Peyer's patch (tissue), 4 donors: ENCODE results near the gene PPFIBP1. TPM values are rescaled to one million over a fixed set of nuclear protein-coding genes. Genes with fewer than 3 reads are reported as not detected.
"Not testable (repeated sequence)": the region's sequence is repeated elsewhere in the genome, so short reads cannot be mapped to it uniquely, and the experiment has no call there.

Source experiments
- DNase-seq, 3 donors: peaks; one replicate each; pipeline ENCODE4 v3.0.0-alpha.2; 2017 to 2019
- H3K27ac ChIP-seq, 4 donors: fragments of 200-600 bp; sonication (generic); one replicate each; pipeline ENCODE4 v1.5.1; 2016 to 2019
- H3K27me3 ChIP-seq, 2 donors: fragments of 200-600 bp; sonication (generic); one replicate each; pipeline ENCODE4 v1.5.1; 2019
- H3K36me3 ChIP-seq, 3 donors: fragments of 200-600 bp; sonication (generic); one replicate each; pipeline ENCODE4 v1.5.1; 2016 to 2019
- H3K4me1 ChIP-seq, 4 donors: fragments of 200-600 bp; sonication (generic); one replicate each; pipeline ENCODE4 v1.5.1; 2016 to 2019
- H3K4me3 ChIP-seq, 4 donors: fragments of 200-600 bp; sonication (generic); 1 replicate in 3 of 4; 2 replicates in 1 of 4; pipeline ENCODE4 v1.5.1; 2016 to 2019; ENCODE audit warnings: mild to moderate bottlenecking in 1 of 4
- H3K9me3 ChIP-seq, 4 donors: fragments of 200-600 bp; sonication (generic); one replicate each; pipeline ENCODE4 v1.5.1; 2016 to 2019; ENCODE audit warnings: mild to moderate bottlenecking in 1 of 4
- CTCF ChIP-seq, 6 experiments: fragments of 450-650 bp in 4 of 6; fragments of 200-600 bp in 2 of 6; sonication (generic) in 1 of 6; IDR thresholded peaks; one replicate each; pipeline ENCODE4 v1.5.1; 2017 to 2019; ENCODE audit warnings: antibody characterized with exemption in 6 of 6, mild to moderate bottlenecking in 3 of 6, moderate library complexity in 1 of 6
- POLR2A ChIP-seq, 2 donors: fragments of 450-650 bp; IDR thresholded peaks; one replicate each; pipeline ENCODE4 v1.5.1; 2017; ENCODE audit warnings: antibody characterized with exemption in 2 of 2, mild to moderate bottlenecking in 2 of 2, moderate library complexity in 2 of 2
- total RNA-seq, 4 donors: library from RNA; depleted of rRNA; stranded (reverse); fragments of >200 nt; gene quantifications; one replicate each; pipeline ENCODE4 v1.1.0, GENCODE V29; 2016

PPFIBP1 gene
- total RNA-seq, 4 donors from 2014 or later: 37.5 to 171 (median 48.1) TPM

- DNase-seq: no peak
Observed at GRCh38 chr12:27535318-27535717, 11.3 kb downstream of the PPFIBP1 start.

GRCh38 chr12:27537855-27538675, 14.1 kb downstream of the PPFIBP1 start:
- no peak for TF ChIP-seq CTCF (IDR thresholded peaks at IDR 0.05)
- Histone ChIP-seq H3K36me3 (peaks cover 0 to 2% (median 0%) of the 10 kb centered on the region in 3 donors), H3K9me3 (no peaks in the 10 kb centered on the region), H3K27ac (no peak overlapping the region), H3K4me1 (peaks cover 0 to 19% (median 10%) of the 10 kb centered on the region in 4 donors), H3K27me3 (no peaks in the 10 kb centered on the region), H3K4me3 (no peak overlapping the region)
- DNase-seq: no peak

More at GRCh38 chr12:27535318-27535717, 11.3 kb downstream of the PPFIBP1 start:
- H3K27ac ChIP-seq: no peak overlapping the region
- no peaks in the 10 kb centered on the region for H3K27me3 ChIP-seq
- H3K4me1 ChIP-seq: peaks cover 0 to 19% (median 10%) of the 10 kb centered on the region in 4 donors
- H3K36me3 ChIP-seq: peaks cover 0 to 2% (median 0%) of the 10 kb centered on the region in 3 donors
- TF ChIP-seq POLR2A (IDR thresholded peaks at IDR 0.05): no peak
- no peak for TF ChIP-seq CTCF (IDR thresholded peaks at IDR 0.05)
- H3K9me3 ChIP-seq: no peaks in the 10 kb centered on the region
- no peak overlapping the region for H3K4me3 ChIP-seq

DNA sequence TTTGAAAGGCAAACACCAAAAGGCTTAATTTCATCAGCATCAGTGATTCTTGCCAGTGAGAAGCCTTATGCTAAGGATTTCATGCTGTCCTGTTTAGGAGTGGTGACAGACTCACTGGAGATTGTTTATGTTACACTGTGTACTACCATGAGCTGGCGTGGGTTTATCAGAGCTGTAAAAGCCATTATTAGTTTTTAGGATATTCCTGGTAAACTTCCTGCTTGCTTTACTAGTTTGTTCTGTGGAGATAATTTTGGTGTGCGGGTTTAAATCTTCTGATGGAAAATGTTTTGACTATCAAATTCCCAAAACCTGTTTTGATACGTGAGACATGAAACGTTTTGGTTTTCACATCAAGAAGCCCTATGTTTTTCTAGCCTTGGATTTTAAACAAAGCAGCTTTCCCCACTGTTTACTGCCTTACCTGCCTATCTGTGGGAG, 15.2 kb downstream of the PPFIBP1 start:
- Histone ChIP-seq H3K9me3 (no peaks in the 10 kb centered on the region), H3K4me3 (no peak overlapping the region), H3K27me3 (no peaks in the 10 kb centered on the region), H3K27ac (no peak overlapping the region), H3K4me1 (peaks cover 0 to 19% (median 8%) of the 10 kb centered on the region in 4 donors), H3K36me3 (peaks cover 0 to 2% (median 0%) of the 10 kb centered on the region in 3 donors)
- TF ChIP-seq CTCF (IDR thresholded peaks at IDR 0.05) (no peak), POLR2A (IDR thresholded peaks at IDR 0.05) (no peak)
- DNase-seq: no peak

DNA sequence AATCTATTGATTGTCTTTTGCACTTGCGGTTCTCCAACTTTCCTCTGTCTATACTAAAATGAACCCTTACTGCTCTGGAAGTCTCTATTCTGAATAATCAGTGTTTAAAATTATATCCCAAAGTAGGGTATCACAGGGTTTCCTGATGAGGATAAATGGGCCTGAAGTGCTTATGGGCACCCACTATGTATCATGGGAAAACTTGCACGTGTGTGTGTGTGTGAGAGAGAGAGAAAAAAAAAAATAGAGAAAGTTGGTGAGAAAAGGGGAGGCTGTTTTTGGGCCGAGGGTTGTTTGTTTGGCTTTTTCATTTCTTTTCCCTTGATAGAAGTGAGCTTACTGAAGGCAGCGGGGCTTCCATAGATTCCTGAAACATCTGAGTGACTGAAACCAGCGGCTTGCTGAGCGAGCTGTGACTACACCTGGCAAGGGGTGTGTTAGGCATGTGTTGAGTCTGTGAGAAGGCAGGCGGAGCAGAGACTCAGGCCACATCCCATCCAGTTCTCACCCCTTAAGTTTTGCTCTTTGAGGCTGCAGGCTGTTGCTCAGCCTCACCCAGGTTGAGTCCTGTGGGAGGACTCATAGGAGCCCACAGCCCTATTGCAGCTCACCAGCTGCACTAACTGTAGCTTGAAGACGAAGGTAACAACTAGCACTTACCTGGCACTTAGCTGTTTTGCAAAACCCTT, 17.2 kb downstream of the PPFIBP1 start:
- H3K9me3 ChIP-seq: no peaks in the 10 kb centered on the region
- TF ChIP-seq CTCF (IDR thresholded peaks at IDR 0.05): no peak
- no peak for TF ChIP-seq POLR2A (IDR thresholded peaks at IDR 0.05)
- DNase-seq: no peak
- no peak overlapping the region for H3K27ac ChIP-seq
- no peak overlapping the region for H3K4me3 ChIP-seq
- no peaks in the 10 kb centered on the region for H3K27me3 ChIP-seq
- no peaks in the 10 kb centered on the region for H3K36me3 ChIP-seq
- H3K4me1 ChIP-seq: peaks cover 0 to 19% (median 5%) of the 10 kb centered on the region in 4 donors

DNA sequence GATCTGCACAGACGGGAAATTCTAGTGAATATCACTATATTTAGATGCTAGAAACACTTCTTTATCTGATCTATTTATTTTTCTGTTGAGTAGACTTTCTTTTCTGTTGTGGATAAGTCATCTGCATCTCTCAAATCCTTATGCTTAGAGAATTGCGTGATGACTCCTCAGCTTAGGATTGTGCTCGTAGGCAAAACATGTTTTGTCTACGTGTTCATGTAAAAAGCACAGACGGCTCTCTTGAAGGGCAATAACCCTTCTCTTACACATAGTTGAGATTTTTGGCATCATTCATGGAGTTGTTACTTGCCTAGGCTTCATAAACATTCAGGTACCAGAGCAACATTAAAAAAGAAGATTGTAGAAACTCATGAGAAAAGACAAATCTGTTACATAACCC, 18.6 kb downstream of the PPFIBP1 start:
- DNase-seq: no peak
- Histone ChIP-seq H3K4me1 (peaks cover 0 to 19% (median 5%) of the 10 kb centered on the region in 4 donors), H3K36me3 (no peaks in the 10 kb centered on the region), H3K27me3 (no peaks in the 10 kb centered on the region), H3K9me3 (no peaks in the 10 kb centered on the region), H3K4me3 (no peak overlapping the region), H3K27ac (no peak overlapping the region)
- TF ChIP-seq POLR2A (IDR thresholded peaks at IDR 0.05): no peak
- no peak for TF ChIP-seq CTCF (IDR thresholded peaks at IDR 0.05)

- H3K9me3 ChIP-seq, H3K36me3 ChIP-seq, DNase-seq, H3K27me3 ChIP-seq, H3K4me1 ChIP-seq, H3K27ac ChIP-seq, H3K4me3 ChIP-seq: not testable (repeated sequence)
Observed at GRCh38 chr12:27544858-27545257, 20.9 kb downstream of the PPFIBP1 start.
